ENCODE results near the gene LDHAL6A. TPM values are rescaled to one million over a fixed set of nuclear protein-coding genes. Genes with fewer than 3 reads are reported as not detected.

Gene LDHAL6A
- polyA plus RNA-seq, 2 donors, result not detected

- no peak overlapping the region for H3K4me3 ChIP-seq (ENCODE audit: low read depth in 1 of 2, low read length in 2 of 2)
- H3K27me3 ChIP-seq (ENCODE audit: control insufficient read depth in 1 of 2, insufficient read depth in 2 of 2, low read length in 2 of 2), result no peaks in the 10 kb centered on the region
- H3K27ac ChIP-seq (ENCODE audit: low read depth in 2 of 2, low read length in 1 of 2), result no peak overlapping the region
- H3K9me3 ChIP-seq (ENCODE audit: control insufficient read depth in 2 of 2, insufficient read depth in 1 of 2, low read depth in 1 of 2, low read length in 1 of 2), result no peaks in the 10 kb centered on the region
- no peaks in the 10 kb centered on the region for H3K4me1 ChIP-seq (ENCODE audit: control insufficient read depth in 2 of 2, insufficient read depth in 2 of 2, low read length in 1 of 2)
- peaks cover 6% of the 10 kb centered on the region in 2 donors for H3K36me3 ChIP-seq (ENCODE audit: control insufficient read depth in 2 of 2, insufficient read depth in 2 of 2, low read length in 1 of 2)
- 97 to 100% methylated on average over 1 of the region's 1 CpG for WGBS, 2 donors
These were observed 42.4 kb downstream of the LDHAL6A start for GRCh38 chr11:18498039-18498438.

GRCh38 chr11:18501629-18502028 is 46.0 kb downstream of the LDHAL6A start:
- no peaks in the 10 kb centered on the region for H3K4me1 ChIP-seq (ENCODE audit: control insufficient read depth in 2 of 2, insufficient read depth in 2 of 2, low read length in 1 of 2)
- no peak overlapping the region for H3K4me3 ChIP-seq (ENCODE audit: low read depth in 1 of 2, low read length in 2 of 2)
- no peak overlapping the region for H3K27ac ChIP-seq (ENCODE audit: low read depth in 2 of 2, low read length in 1 of 2)
- 95 to 100% methylated on average over 1 of the region's 1 CpG for WGBS, 2 donors
- H3K27me3 ChIP-seq (ENCODE audit: control insufficient read depth in 1 of 2, insufficient read depth in 2 of 2, low read length in 2 of 2), result no peaks in the 10 kb centered on the region
- H3K36me3 ChIP-seq (ENCODE audit: control insufficient read depth in 2 of 2, insufficient read depth in 2 of 2, low read length in 1 of 2), result peaks cover 2 to 6% of the 10 kb centered on the region in 2 donors
- H3K9me3 ChIP-seq (ENCODE audit: control insufficient read depth in 2 of 2, insufficient read depth in 1 of 2, low read depth in 1 of 2, low read length in 1 of 2), result no peaks in the 10 kb centered on the region

- Histone ChIP-seq H3K27me3 (ENCODE audit: control insufficient read depth in 1 of 2, insufficient read depth in 2 of 2, low read length in 2 of 2) (no peaks in the 10 kb centered on the region), H3K27ac (ENCODE audit: low read depth in 2 of 2, low read length in 1 of 2) (no peak overlapping the region), H3K4me3 (ENCODE audit: low read depth in 1 of 2, low read length in 2 of 2) (no peak overlapping the region), H3K4me1 (ENCODE audit: control insufficient read depth in 2 of 2, insufficient read depth in 2 of 2, low read length in 1 of 2) (no peaks in the 10 kb centered on the region), H3K9me3 (ENCODE audit: control insufficient read depth in 2 of 2, insufficient read depth in 1 of 2, low read depth in 1 of 2, low read length in 1 of 2) (no peaks in the 10 kb centered on the region), H3K36me3 (ENCODE audit: control insufficient read depth in 2 of 2, insufficient read depth in 2 of 2, low read length in 1 of 2) (peaks cover 0 to 6% of the 10 kb centered on the region in 2 donors)
These were observed 46.7 kb downstream of the LDHAL6A start for GRCh38 chr11:18502352-18502751.

- H3K27me3 ChIP-seq (ENCODE audit: control insufficient read depth in 1 of 2, insufficient read depth in 2 of 2, low read length in 2 of 2), result no peaks in the 10 kb centered on the region
- no peaks in the 10 kb centered on the region for H3K9me3 ChIP-seq (ENCODE audit: control insufficient read depth in 2 of 2, insufficient read depth in 1 of 2, low read depth in 1 of 2, low read length in 1 of 2)
- H3K4me3 ChIP-seq (ENCODE audit: low read depth in 1 of 2, low read length in 2 of 2), result no peak overlapping the region
- H3K36me3 ChIP-seq (ENCODE audit: control insufficient read depth in 2 of 2, insufficient read depth in 2 of 2, low read length in 1 of 2), result peaks cover 0 to 5% of the 10 kb centered on the region in 2 donors
- no peaks in the 10 kb centered on the region for H3K4me1 ChIP-seq (ENCODE audit: control insufficient read depth in 2 of 2, insufficient read depth in 2 of 2, low read length in 1 of 2)
- WGBS, 2 donors, result 76 to 82% methylated on average over 3 of the region's 3 CpGs
- no peak overlapping the region for H3K27ac ChIP-seq (ENCODE audit: low read depth in 2 of 2, low read length in 1 of 2)
These were observed 65.5 kb downstream of the LDHAL6A start for GRCh38 chr11:18521122-18521521.

- WGBS, 2 donors, result 69 to 70% methylated on average over 4 of the region's 4 CpGs
- H3K27me3 ChIP-seq (ENCODE audit: control insufficient read depth in 1 of 2, insufficient read depth in 2 of 2, low read length in 2 of 2), result no peaks in the 10 kb centered on the region
- H3K4me3 ChIP-seq (ENCODE audit: low read depth in 1 of 2, low read length in 2 of 2), result no peak overlapping the region
- H3K27ac ChIP-seq (ENCODE audit: low read depth in 2 of 2, low read length in 1 of 2), result no peak overlapping the region
- no peaks in the 10 kb centered on the region for H3K4me1 ChIP-seq (ENCODE audit: control insufficient read depth in 2 of 2, insufficient read depth in 2 of 2, low read length in 1 of 2)
- H3K36me3 ChIP-seq (ENCODE audit: control insufficient read depth in 2 of 2, insufficient read depth in 2 of 2, low read length in 1 of 2), result peaks cover 0 to 5% of the 10 kb centered on the region in 2 donors
- H3K9me3 ChIP-seq (ENCODE audit: control insufficient read depth in 2 of 2, insufficient read depth in 1 of 2, low read depth in 1 of 2, low read length in 1 of 2), result no peaks in the 10 kb centered on the region
These were observed 66.7 kb downstream of the LDHAL6A start for GRCh38 chr11:18522388-18522787.

GRCh38 chr11:18523084-18523483 is 67.4 kb downstream of the LDHAL6A start:
- WGBS, 2 donors, result 80 to 85% methylated on average over 3 of the region's 3 CpGs
- Histone ChIP-seq H3K9me3 (ENCODE audit: control insufficient read depth in 2 of 2, insufficient read depth in 1 of 2, low read depth in 1 of 2, low read length in 1 of 2) (no peaks in the 10 kb centered on the region), H3K4me1 (ENCODE audit: control insufficient read depth in 2 of 2, insufficient read depth in 2 of 2, low read length in 1 of 2) (no peaks in the 10 kb centered on the region), H3K27ac (ENCODE audit: low read depth in 2 of 2, low read length in 1 of 2) (no peak overlapping the region), H3K36me3 (ENCODE audit: control insufficient read depth in 2 of 2, insufficient read depth in 2 of 2, low read length in 1 of 2) (peaks cover 0 to 5% of the 10 kb centered on the region in 2 donors), H3K4me3 (ENCODE audit: low read depth in 1 of 2, low read length in 2 of 2) (no peak overlapping the region), H3K27me3 (ENCODE audit: control insufficient read depth in 1 of 2, insufficient read depth in 2 of 2, low read length in 2 of 2) (no peaks in the 10 kb centered on the region)

GRCh38 chr11:18524248-18524647 is 68.6 kb downstream of the LDHAL6A start:
- Histone ChIP-seq H3K4me3 (ENCODE audit: low read depth in 1 of 2, low read length in 2 of 2) (no peak overlapping the region), H3K4me1 (ENCODE audit: control insufficient read depth in 2 of 2, insufficient read depth in 2 of 2, low read length in 1 of 2) (peaks cover 0 to 3% of the 10 kb centered on the region in 2 donors), H3K36me3 (ENCODE audit: control insufficient read depth in 2 of 2, insufficient read depth in 2 of 2, low read length in 1 of 2) (no peaks in the 10 kb centered on the region), H3K9me3 (ENCODE audit: control insufficient read depth in 2 of 2, insufficient read depth in 1 of 2, low read depth in 1 of 2, low read length in 1 of 2) (no peaks in the 10 kb centered on the region), H3K27me3 (ENCODE audit: control insufficient read depth in 1 of 2, insufficient read depth in 2 of 2, low read length in 2 of 2) (no peaks in the 10 kb centered on the region), H3K27ac (ENCODE audit: low read depth in 2 of 2, low read length in 1 of 2) (no peak overlapping the region)
- WGBS, 2 donors, result 67 to 95% methylated on average over 1 of the region's 1 CpG

- no peaks in the 10 kb centered on the region for H3K36me3 ChIP-seq (ENCODE audit: control insufficient read depth in 2 of 2, insufficient read depth in 2 of 2, low read length in 1 of 2)
- peak overlapping the region; percentile 96 to 98 for H3K27ac ChIP-seq (ENCODE audit: low read depth in 2 of 2, low read length in 1 of 2)
- no peaks in the 10 kb centered on the region for H3K27me3 ChIP-seq (ENCODE audit: control insufficient read depth in 1 of 2, insufficient read depth in 2 of 2, low read length in 2 of 2)
- 0% methylated on average over 8 of the region's 8 CpGs for WGBS, 2 donors
- H3K4me1 ChIP-seq (ENCODE audit: control insufficient read depth in 2 of 2, insufficient read depth in 2 of 2, low read length in 1 of 2), result peaks cover 0 to 3% of the 10 kb centered on the region in 2 donors
- no peaks in the 10 kb centered on the region for H3K9me3 ChIP-seq (ENCODE audit: control insufficient read depth in 2 of 2, insufficient read depth in 1 of 2, low read depth in 1 of 2, low read length in 1 of 2)
- peak overlapping the region; percentile 90 to 92 for H3K4me3 ChIP-seq (ENCODE audit: low read depth in 1 of 2, low read length in 2 of 2)
These were observed 70.5 kb downstream of the LDHAL6A start for GRCh38 chr11:18526130-18526520.

GRCh38 chr11:18526521-18527296 is 71.1 kb downstream of the LDHAL6A start, which contains the start of gene TSG101:
TSG101 (minus strand) TSS chr11:18526942; CDS start chr11:18526816, 126 bp downstream.
- H3K4me1 ChIP-seq (ENCODE audit: control insufficient read depth in 2 of 2, insufficient read depth in 2 of 2, low read length in 1 of 2), result peaks cover 0 to 3% of the 10 kb centered on the region in 2 donors
- 0 to 1% methylated on average over 43 to 57 of the region's 57 CpGs for WGBS, 2 donors

GRCh38 chr11:18527512-18527911 is 71.9 kb downstream of the LDHAL6A start:
- Histone ChIP-seq H3K27me3 (ENCODE audit: control insufficient read depth in 1 of 2, insufficient read depth in 2 of 2, low read length in 2 of 2) (no peaks in the 10 kb centered on the region), H3K9me3 (ENCODE audit: control insufficient read depth in 2 of 2, insufficient read depth in 1 of 2, low read depth in 1 of 2, low read length in 1 of 2) (no peaks in the 10 kb centered on the region), H3K36me3 (ENCODE audit: control insufficient read depth in 2 of 2, insufficient read depth in 2 of 2, low read length in 1 of 2) (no peaks in the 10 kb centered on the region), H3K27ac (ENCODE audit: low read depth in 2 of 2, low read length in 1 of 2) (peak overlapping the region; percentile 96 to 98), H3K4me1 (ENCODE audit: control insufficient read depth in 2 of 2, insufficient read depth in 2 of 2, low read length in 1 of 2) (peaks cover 0 to 3% of the 10 kb centered on the region in 2 donors), H3K4me3 (ENCODE audit: low read depth in 1 of 2, low read length in 2 of 2) (peak overlapping the region; percentile 90 to 92)
- 32 to 36% methylated on average over 5 of the region's 5 CpGs for WGBS, 2 donors

More at GRCh38 chr11:18526521-18527296, 71.1 kb downstream of the LDHAL6A start, which contains the start of gene TSG101:
- peak within 1 kb of the TSS; percentile 96 to 98 for H3K27ac ChIP-seq (ENCODE audit: low read depth in 2 of 2, low read length in 1 of 2)
- no peaks in the 10 kb centered on the region for H3K9me3 ChIP-seq (ENCODE audit: control insufficient read depth in 2 of 2, insufficient read depth in 1 of 2, low read depth in 1 of 2, low read length in 1 of 2)
- no peaks in the 10 kb centered on the region for H3K27me3 ChIP-seq (ENCODE audit: control insufficient read depth in 1 of 2, insufficient read depth in 2 of 2, low read length in 2 of 2)
- H3K4me3 ChIP-seq (ENCODE audit: low read depth in 1 of 2, low read length in 2 of 2), result peak within 1 kb of the TSS; percentile 90 to 92
- no peaks in the 10 kb centered on the region for H3K36me3 ChIP-seq (ENCODE audit: control insufficient read depth in 2 of 2, insufficient read depth in 2 of 2, low read length in 1 of 2)

Data from esophagus (tissue), 2 donors.